Esophagus muscularis mucosa (tissue), 3 donors: ENCODE results near the gene CSRP1.

Source experiments
- POLR2A ChIP-seq: fragments of 450-650 bp; IDR thresholded peaks from one replicate; pipeline ENCODE4 v1.6.1; 2017; ENCODE audit warnings: antibody characterized with exemption, moderate library complexity, mild to moderate bottlenecking, low read depth
- TF ChIP-seq, protein P1 (sequence below), 3 experiments: fragments of 200-600 bp in 2 of 3; fragments of 450-650 bp in 1 of 3; sonication (generic) in 2 of 3; IDR thresholded peaks; one replicate each; pipeline ENCODE4 v1.5.1; 2017 to 2019; ENCODE audit warnings: antibody characterized with exemption in 3 of 3, mild to moderate bottlenecking in 2 of 3, moderate library complexity in 1 of 3

DNA sequence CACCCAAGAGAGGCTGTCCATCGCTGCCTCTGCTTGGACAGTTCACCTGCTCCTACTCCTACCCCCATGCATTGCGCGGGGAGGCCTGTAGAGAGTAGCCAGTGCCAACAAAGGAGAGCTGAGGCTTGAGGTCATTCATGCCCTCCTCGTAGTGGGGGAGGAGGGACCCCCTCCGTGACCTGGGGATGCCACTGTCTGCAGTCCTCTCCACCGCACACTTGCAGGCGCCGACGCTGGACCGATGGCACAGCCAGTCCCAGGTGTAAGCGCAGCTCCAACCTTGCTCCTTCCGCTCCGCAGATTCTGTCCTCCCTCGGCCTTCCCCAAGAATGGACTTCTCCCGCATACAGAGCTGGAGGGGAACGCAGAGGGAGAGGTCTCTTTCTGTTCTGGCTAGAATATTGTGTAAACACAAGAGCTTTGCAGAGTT lies 37.3 kb downstream of the CSRP1 start:
- TF ChIP-seq POLR2A: no peak
- TF ChIP-seq, protein P1, sequence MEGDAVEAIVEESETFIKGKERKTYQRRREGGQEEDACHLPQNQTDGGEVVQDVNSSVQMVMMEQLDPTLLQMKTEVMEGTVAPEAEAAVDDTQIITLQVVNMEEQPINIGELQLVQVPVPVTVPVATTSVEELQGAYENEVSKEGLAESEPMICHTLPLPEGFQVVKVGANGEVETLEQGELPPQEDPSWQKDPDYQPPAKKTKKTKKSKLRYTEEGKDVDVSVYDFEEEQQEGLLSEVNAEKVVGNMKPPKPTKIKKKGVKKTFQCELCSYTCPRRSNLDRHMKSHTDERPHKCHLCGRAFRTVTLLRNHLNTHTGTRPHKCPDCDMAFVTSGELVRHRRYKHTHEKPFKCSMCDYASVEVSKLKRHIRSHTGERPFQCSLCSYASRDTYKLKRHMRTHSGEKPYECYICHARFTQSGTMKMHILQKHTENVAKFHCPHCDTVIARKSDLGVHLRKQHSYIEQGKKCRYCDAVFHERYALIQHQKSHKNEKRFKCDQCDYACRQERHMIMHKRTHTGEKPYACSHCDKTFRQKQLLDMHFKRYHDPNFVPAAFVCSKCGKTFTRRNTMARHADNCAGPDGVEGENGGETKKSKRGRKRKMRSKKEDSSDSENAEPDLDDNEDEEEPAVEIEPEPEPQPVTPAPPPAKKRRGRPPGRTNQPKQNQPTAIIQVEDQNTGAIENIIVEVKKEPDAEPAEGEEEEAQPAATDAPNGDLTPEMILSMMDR (IDR thresholded peaks at IDR 0.05): no peak
